GM12878 (cell line): ENCODE measurements around the gene AFAP1. TPM values are rescaled to one million over a fixed set of nuclear protein-coding genes. Genes with fewer than 3 reads are reported as not detected.

Experiments
- ATAC-seq: fragments of 200-7000 bp; cut with Tn5 transposase; 3 replicates; pipeline ENCODE4 v1.9.1; 2020; ENCODE audit warnings: mild to moderate bottlenecking, moderate library complexity
- BruUV-seq: library from RNA; stranded (reverse); fragments of 400-500 nt; replicated peaks from 2 replicates; lab custom pipeline; 2021; lab: Mats Ljungman, UMichigan
- CTCF ChIA-PET: fragments of 300-600 bp; sonication (Branson Sonifier 250); formaldehyde crosslinking; extraction: SDS; loops from one replicate; lab custom pipeline; 2021; ENCODE audit warnings: inconsistent platforms; lab: Yijun Ruan, JAX
- POLR2A ChIA-PET: fragments of 350-600 bp; formaldehyde crosslinking; extraction: SDS; loops from one replicate; lab custom pipeline; 2021; ENCODE audit warnings: inconsistent platforms; lab: Charles Lee
- RAD21 ChIA-PET: fragments of 300-600 bp; sonication (Branson Sonifier 250); formaldehyde crosslinking; loops from one replicate; lab custom pipeline; 2023; ENCODE audit warnings: antibody characterized with exemption; ENCODE audit not compliant: unreplicated experiment; lab: Charles Lee
- SMC1A ChIA-PET: fragments of 300-600 bp; sonication (Branson Sonifier 250); formaldehyde crosslinking; loops from one replicate; lab custom pipeline; 2023; ENCODE audit not compliant: unreplicated experiment, uncharacterized antibody; lab: Charles Lee
- DNase-seq: peaks from one replicate; pipeline ENCODE4 v3.0.0-alpha.2; 2011; ENCODE audit warnings: low read depth, low spot score
- FAIRE-seq: peaks from 3 replicates; lab custom pipeline; 2011; peaks lifted over from hg19 to GRCh38; lab: Jason Lieb, UNC
- H2AFZ ChIP-seq: 2 replicates; pipeline ENCODE4 v1.6.0; 2011; ENCODE audit warnings: low read depth, low read length, control low read depth; ENCODE audit not compliant: control insufficient read depth
- H3K27ac ChIP-seq: 2 replicates; pipeline ENCODE4 v1.5.1; 2011; ENCODE audit warnings: control low read depth; ENCODE audit not compliant: control insufficient read depth, insufficient read depth
- H3K27me3 ChIP-seq, 2 experiments: replicated peaks in 1 of 2; 2 replicates each; pipeline versions ENCODE4 v1.6.0 to v1.6.1; 2011; ENCODE audit warnings: low read length in 1 of 2; ENCODE audit not compliant: control insufficient read depth in 2 of 2, insufficient read depth in 2 of 2
- H3K36me3 ChIP-seq, 2 experiments: 2 replicates each; pipeline ENCODE4 v1.5.1; 2011; ENCODE audit warnings: low read length in 1 of 2; ENCODE audit not compliant: control insufficient read depth in 2 of 2, insufficient read depth in 2 of 2
- H3K4me1 ChIP-seq: 2 replicates; pipeline ENCODE4 v1.6.1; 2011; ENCODE audit warnings: mild to moderate bottlenecking, low read length, moderate library complexity, mixed read lengths; ENCODE audit not compliant: control insufficient read depth, insufficient read depth
- H3K4me2 ChIP-seq: 2 replicates; pipeline ENCODE4 v1.6.0; 2011; ENCODE audit warnings: control low read depth; ENCODE audit not compliant: control insufficient read depth, insufficient read depth
- H3K4me3 ChIP-seq: fragments of 200-600 bp; sonication (generic); 2 replicates; pipeline ENCODE4 v1.5.1; 2016
- H3K79me2 ChIP-seq: 2 replicates; pipeline ENCODE4 v1.6.0; 2011; ENCODE audit warnings: low read length; ENCODE audit not compliant: control insufficient read depth, insufficient read depth
- H3K9ac ChIP-seq: 2 replicates; pipeline ENCODE4 v1.8.0; 2011; ENCODE audit warnings: low read length, control low read depth, mixed read lengths; ENCODE audit not compliant: control insufficient read depth, insufficient read depth
- H3K9me3 ChIP-seq: replicated peaks from 3 replicates; pipeline ENCODE4 v1.5.1; 2011; ENCODE audit warnings: mild to moderate bottlenecking, low read length; ENCODE audit not compliant: control insufficient read depth, insufficient read depth
- H4K20me1 ChIP-seq: 2 replicates; pipeline ENCODE4 v1.6.0; 2011; ENCODE audit not compliant: control insufficient read depth, insufficient read depth
- DPF2 ChIP-seq: fragments of 450-650 bp; IDR thresholded peaks from 2 replicates; pipeline ENCODE4 v1.6.1; 2017; ENCODE audit warnings: mild to moderate bottlenecking
- IRF4 ChIP-seq: IDR thresholded peaks from 2 replicates; pipeline ENCODE4 v1.6.1; 2011; ENCODE audit warnings: low read depth, low read length
- LARP7 ChIP-seq: fragments of 450-650 bp; IDR thresholded peaks from 2 replicates; pipeline ENCODE4 v1.6.1; 2017; ENCODE audit warnings: mild to moderate bottlenecking
- MTA3 ChIP-seq: IDR thresholded peaks from 2 replicates; pipeline ENCODE4 v1.6.1; 2012; ENCODE audit warnings: low read length, inconsistent platforms, borderline replicate concordance
- NR2C1 ChIP-seq: fragments of 450-650 bp; IDR thresholded peaks from 2 replicates; pipeline ENCODE4 v1.6.1; 2017; ENCODE audit warnings: antibody characterized with exemption, mild to moderate bottlenecking, moderate library complexity
- POLR2A ChIP-seq: IDR thresholded peaks from 2 replicates; pipeline ENCODE4 v1.6.1; 2011; ENCODE audit warnings: low read depth, mild to moderate bottlenecking, low read length
- RUNX3 ChIP-seq: IDR thresholded peaks from 2 replicates; pipeline ENCODE4 v1.6.1; 2012; ENCODE audit warnings: low read length, inconsistent platforms
- SPI1 ChIP-seq: IDR thresholded peaks from 2 replicates; pipeline ENCODE4 v1.6.1; 2011; ENCODE audit warnings: low read depth, mild to moderate bottlenecking, low read length, moderate library complexity, borderline replicate concordance; ENCODE audit not compliant: insufficient read depth
- TCF3 ChIP-seq: IDR thresholded peaks from 2 replicates; pipeline ENCODE4 v1.6.1; 2012; ENCODE audit warnings: low read depth, mild to moderate bottlenecking, low read length, borderline replicate concordance; ENCODE audit not compliant: insufficient read depth
- ZNF622 ChIP-seq: fragments of 450-650 bp; IDR thresholded peaks from 2 replicates; pipeline ENCODE4 v1.6.1; 2017; ENCODE audit warnings: mild to moderate bottlenecking, inconsistent platforms
- WGBS: methylation state at CpG from one replicate; pipeline ENCODE4 v1.1.6; 2016; ENCODE audit warnings: low lambda C conversion rate; ENCODE audit not compliant: insufficient replicate concordance, insufficient coverage; ENCODE audit errors: missing lambda C conversion rate; 5-methylcytosine and 5-hydroxymethylcytosine counted together
- in situ Hi-C: fragments of 300-500 bp; cut with MboI; formaldehyde crosslinking; loops from 9 replicates; pipeline ENCODE4 v1.14.3; 2018; ENCODE audit warnings: mixed read lengths
- intact Hi-C: fragments of 100-400 bp; cut with micrococcal nuclease; formaldehyde crosslinking; loops from one replicate; pipeline ENCODE4 v1.14.2; 2022; ENCODE audit not compliant: unreplicated experiment
- polyA plus RNA-seq, 11 experiments: library from polyadenylated mRNA; depleted of rRNA in 4 of 11; unstranded in 6 of 11; stranded (reverse) in 5 of 11; fragments of >200 nt; fragmentation: Nextera tagmentation in 4 of 11; fragmentation: Illumina TruSeq in 1 of 11; extraction: Ambion mirVana in 4 of 11; extraction: Trizol in 1 of 11; gene quantifications; 1 replicate in 1 of 11; 2 replicates in 10 of 11; pipeline versions ENCODE4 v1.2.1 to v1.2.3, GENCODE V29; 2011 to 2016; ENCODE audit warnings: inconsistent platforms in 2 of 11, missing spikeins in 2 of 11, low read depth in 1 of 11
- total RNA-seq, 4 experiments: library from RNA; depleted of rRNA in 3 of 4; stranded (reverse); fragments of >200 nt in 3 of 4; fragmentation: Illumina TruSeq in 1 of 4; extraction: Trizol in 1 of 4; gene quantifications; 2 replicates each; pipeline versions ENCODE4 v1.2.1 to v1.2.3, GENCODE V29; 2013 to 2021
- TF ChIP-seq, protein P1 (sequence below): IDR thresholded peaks from 2 replicates; pipeline ENCODE4 v1.6.1; 2012; ENCODE audit warnings: mild to moderate bottlenecking, low read depth, low read length
- TF ChIP-seq, protein P2 (sequence below): fragments of 450-650 bp; formaldehyde crosslinking; IDR thresholded peaks from 2 replicates; pipeline ENCODE4 v1.4.0; 2020; ENCODE audit warnings: mild to moderate bottlenecking, moderate library complexity
- TF ChIP-seq, protein P3 (sequence below): IDR thresholded peaks from 2 replicates; pipeline ENCODE4 v1.6.1; 2012; ENCODE audit warnings: improper control_type of control experiment, low read depth, low read length; ENCODE audit not compliant: insufficient replicate concordance

The AFAP1 gene
- total and polyA plus RNA-seq, 10 of the 15 experiments (the other 5 are each of a cell fraction or from before 2014, with no cell fraction given) = 0.02 to 0.23 (median 0.09) TPM; not detected in 1

DNA sequence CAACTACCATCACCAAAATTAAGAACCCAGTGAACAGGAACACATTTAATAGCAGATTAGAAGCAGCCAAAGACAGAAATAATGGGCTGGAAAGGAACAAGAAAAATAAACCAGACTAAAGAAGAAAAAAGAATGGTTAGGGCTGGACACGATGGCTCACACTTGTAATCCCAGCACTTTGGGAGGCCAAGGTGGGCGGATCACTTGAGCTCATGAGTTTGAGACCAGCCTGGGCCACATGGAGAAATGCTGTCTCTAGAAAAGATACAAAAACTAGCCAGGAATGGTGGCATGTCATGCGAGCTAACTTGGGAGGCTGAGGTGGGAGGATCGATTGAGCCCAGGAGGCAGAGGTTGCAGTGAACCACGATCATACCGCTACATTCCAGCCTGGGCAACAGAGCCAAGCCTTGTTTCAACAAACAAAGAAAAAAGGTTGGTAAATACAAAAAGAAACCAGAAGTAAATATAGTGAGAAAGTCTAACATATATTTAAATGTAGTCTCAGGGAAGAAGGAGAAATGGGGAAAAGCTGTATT is 102.0 kb downstream of the AFAP1 start:
- H3K4me2 ChIP-seq = no peak overlapping the region
- no peak overlapping the region for H3K27ac ChIP-seq
- in situ Hi-C loops (no loop called here), intact Hi-C loops (no loop called here)
- FAIRE-seq (no peak), DNase-seq (no peak), ATAC-seq (no peak)
- CTCF ChIA-PET = interaction anchor here (1.2 kb wide), 1 partner anchor 33 kb away, joined by 3 read pairs; no protein-coding TSS in a partner anchor
- SMC1A ChIA-PET = no interaction called here
- H2AFZ ChIP-seq = no peak overlapping the region
- no peak overlapping the region for H3K4me3 ChIP-seq
- H3K27me3 ChIP-seq = peaks cover 0 to 2% of the 10 kb centered on the region in 2 experiments; a peak in 1 of 4 replicates
- H3K9me3 ChIP-seq = no peaks in the 10 kb centered on the region
- H3K36me3 ChIP-seq = no peaks in the 10 kb centered on the region
- no peaks in the 10 kb centered on the region for H3K79me2 ChIP-seq
- no peak overlapping the region for H3K9ac ChIP-seq
- no peaks in the 10 kb centered on the region for H4K20me1 ChIP-seq
- WGBS = 51% methylated on average over 6 of the region's 6 CpGs
- no peaks in the 10 kb centered on the region for H3K4me1 ChIP-seq
- POLR2A ChIA-PET = no interaction called here
- BruUV-seq = no TSS peak
- RAD21 ChIA-PET = no interaction called here
- TF ChIP-seq RUNX3 = no peak
- TF ChIP-seq NR2C1 = no peak
- TF ChIP-seq TCF3 = no peak
- no peak for TF ChIP-seq POLR2A
- TF ChIP-seq ZNF622 = no peak
- no peak for TF ChIP-seq IRF4
- TF ChIP-seq LARP7 = no peak
- TF ChIP-seq, protein P1, sequence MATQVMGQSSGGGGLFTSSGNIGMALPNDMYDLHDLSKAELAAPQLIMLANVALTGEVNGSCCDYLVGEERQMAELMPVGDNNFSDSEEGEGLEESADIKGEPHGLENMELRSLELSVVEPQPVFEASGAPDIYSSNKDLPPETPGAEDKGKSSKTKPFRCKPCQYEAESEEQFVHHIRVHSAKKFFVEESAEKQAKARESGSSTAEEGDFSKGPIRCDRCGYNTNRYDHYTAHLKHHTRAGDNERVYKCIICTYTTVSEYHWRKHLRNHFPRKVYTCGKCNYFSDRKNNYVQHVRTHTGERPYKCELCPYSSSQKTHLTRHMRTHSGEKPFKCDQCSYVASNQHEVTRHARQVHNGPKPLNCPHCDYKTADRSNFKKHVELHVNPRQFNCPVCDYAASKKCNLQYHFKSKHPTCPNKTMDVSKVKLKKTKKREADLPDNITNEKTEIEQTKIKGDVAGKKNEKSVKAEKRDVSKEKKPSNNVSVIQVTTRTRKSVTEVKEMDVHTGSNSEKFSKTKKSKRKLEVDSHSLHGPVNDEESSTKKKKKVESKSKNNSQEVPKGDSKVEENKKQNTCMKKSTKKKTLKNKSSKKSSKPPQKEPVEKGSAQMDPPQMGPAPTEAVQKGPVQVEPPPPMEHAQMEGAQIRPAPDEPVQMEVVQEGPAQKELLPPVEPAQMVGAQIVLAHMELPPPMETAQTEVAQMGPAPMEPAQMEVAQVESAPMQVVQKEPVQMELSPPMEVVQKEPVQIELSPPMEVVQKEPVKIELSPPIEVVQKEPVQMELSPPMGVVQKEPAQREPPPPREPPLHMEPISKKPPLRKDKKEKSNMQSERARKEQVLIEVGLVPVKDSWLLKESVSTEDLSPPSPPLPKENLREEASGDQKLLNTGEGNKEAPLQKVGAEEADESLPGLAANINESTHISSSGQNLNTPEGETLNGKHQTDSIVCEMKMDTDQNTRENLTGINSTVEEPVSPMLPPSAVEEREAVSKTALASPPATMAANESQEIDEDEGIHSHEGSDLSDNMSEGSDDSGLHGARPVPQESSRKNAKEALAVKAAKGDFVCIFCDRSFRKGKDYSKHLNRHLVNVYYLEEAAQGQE = no peak
- no peak for TF ChIP-seq DPF2
- no peak for TF ChIP-seq SPI1
- TF ChIP-seq MTA3 = no peak
- TF ChIP-seq, protein P2, sequence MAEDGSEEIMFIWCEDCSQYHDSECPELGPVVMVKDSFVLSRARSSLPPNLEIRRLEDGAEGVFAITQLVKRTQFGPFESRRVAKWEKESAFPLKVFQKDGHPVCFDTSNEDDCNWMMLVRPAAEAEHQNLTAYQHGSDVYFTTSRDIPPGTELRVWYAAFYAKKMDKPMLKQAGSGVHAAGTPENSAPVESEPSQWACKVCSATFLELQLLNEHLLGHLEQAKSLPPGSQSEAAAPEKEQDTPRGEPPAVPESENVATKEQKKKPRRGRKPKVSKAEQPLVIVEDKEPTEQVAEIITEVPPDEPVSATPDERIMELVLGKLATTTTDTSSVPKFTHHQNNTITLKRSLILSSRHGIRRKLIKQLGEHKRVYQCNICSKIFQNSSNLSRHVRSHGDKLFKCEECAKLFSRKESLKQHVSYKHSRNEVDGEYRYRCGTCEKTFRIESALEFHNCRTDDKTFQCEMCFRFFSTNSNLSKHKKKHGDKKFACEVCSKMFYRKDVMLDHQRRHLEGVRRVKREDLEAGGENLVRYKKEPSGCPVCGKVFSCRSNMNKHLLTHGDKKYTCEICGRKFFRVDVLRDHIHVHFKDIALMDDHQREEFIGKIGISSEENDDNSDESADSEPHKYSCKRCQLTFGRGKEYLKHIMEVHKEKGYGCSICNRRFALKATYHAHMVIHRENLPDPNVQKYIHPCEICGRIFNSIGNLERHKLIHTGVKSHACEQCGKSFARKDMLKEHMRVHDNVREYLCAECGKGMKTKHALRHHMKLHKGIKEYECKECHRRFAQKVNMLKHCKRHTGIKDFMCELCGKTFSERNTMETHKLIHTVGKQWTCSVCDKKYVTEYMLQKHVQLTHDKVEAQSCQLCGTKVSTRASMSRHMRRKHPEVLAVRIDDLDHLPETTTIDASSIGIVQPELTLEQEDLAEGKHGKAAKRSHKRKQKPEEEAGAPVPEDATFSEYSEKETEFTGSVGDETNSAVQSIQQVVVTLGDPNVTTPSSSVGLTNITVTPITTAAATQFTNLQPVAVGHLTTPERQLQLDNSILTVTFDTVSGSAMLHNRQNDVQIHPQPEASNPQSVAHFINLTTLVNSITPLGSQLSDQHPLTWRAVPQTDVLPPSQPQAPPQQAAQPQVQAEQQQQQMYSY (CRISPR knock-in tag) = no peak
- TF ChIP-seq, protein P3, sequence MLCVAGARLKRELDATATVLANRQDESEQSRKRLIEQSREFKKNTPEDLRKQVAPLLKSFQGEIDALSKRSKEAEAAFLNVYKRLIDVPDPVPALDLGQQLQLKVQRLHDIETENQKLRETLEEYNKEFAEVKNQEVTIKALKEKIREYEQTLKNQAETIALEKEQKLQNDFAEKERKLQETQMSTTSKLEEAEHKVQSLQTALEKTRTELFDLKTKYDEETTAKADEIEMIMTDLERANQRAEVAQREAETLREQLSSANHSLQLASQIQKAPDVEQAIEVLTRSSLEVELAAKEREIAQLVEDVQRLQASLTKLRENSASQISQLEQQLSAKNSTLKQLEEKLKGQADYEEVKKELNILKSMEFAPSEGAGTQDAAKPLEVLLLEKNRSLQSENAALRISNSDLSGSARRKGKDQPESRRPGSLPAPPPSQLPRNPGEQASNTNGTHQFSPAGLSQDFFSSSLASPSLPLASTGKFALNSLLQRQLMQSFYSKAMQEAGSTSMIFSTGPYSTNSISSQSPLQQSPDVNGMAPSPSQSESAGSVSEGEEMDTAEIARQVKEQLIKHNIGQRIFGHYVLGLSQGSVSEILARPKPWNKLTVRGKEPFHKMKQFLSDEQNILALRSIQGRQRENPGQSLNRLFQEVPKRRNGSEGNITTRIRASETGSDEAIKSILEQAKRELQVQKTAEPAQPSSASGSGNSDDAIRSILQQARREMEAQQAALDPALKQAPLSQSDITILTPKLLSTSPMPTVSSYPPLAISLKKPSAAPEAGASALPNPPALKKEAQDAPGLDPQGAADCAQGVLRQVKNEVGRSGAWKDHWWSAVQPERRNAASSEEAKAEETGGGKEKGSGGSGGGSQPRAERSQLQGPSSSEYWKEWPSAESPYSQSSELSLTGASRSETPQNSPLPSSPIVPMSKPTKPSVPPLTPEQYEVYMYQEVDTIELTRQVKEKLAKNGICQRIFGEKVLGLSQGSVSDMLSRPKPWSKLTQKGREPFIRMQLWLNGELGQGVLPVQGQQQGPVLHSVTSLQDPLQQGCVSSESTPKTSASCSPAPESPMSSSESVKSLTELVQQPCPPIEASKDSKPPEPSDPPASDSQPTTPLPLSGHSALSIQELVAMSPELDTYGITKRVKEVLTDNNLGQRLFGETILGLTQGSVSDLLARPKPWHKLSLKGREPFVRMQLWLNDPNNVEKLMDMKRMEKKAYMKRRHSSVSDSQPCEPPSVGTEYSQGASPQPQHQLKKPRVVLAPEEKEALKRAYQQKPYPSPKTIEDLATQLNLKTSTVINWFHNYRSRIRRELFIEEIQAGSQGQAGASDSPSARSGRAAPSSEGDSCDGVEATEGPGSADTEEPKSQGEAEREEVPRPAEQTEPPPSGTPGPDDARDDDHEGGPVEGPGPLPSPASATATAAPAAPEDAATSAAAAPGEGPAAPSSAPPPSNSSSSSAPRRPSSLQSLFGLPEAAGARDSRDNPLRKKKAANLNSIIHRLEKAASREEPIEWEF = no peak
